Fibroblast of pulmonary artery (primary cell): ENCODE results near the gene HEMGN.
"Not testable (repeated sequence)": the region's sequence is repeated elsewhere in the genome, so short reads cannot be mapped to it uniquely, and the experiment has no call there.

ENCODE experiments used
- DNase-seq: peaks from one replicate; pipeline ENCODE4 v3.0.0-alpha.2; 2010; ENCODE audit warnings: low read depth
- H3K4me3 ChIP-seq: replicated peaks from 2 replicates; pipeline ENCODE4 v1.5.1; 2011; ENCODE audit warnings: low read depth, mild to moderate bottlenecking, control low read depth, low read length, moderate library complexity
- CTCF ChIP-seq: IDR thresholded peaks from 2 replicates; pipeline ENCODE4 v1.5.1; 2011; ENCODE audit warnings: mild to moderate bottlenecking, control low read depth, low read length, inconsistent platforms; ENCODE audit errors: missing control alignments

The HEMGN gene

GRCh38 chr9:97962575-97962974 is 24.6 kb upstream of the HEMGN start:
- DNase-seq: no peak
- no peak overlapping the region for H3K4me3 ChIP-seq
- TF ChIP-seq CTCF: no peak

GRCh38 chr9:97962136-97962535 is 24.2 kb upstream of the HEMGN start:
- no peak for DNase-seq
- TF ChIP-seq CTCF: no peak
- H3K4me3 ChIP-seq: no peak overlapping the region

- DNase-seq: no peak
- TF ChIP-seq CTCF: no peak
- H3K4me3 ChIP-seq: no peak overlapping the region
Observed at GRCh38 chr9:97961361-97961760, 23.4 kb upstream of the HEMGN start.

GRCh38 chr9:97960678-97961328 is 22.8 kb upstream of the HEMGN start:
- not testable (repeated sequence) for H3K4me3 ChIP-seq, DNase-seq

- H3K4me3 ChIP-seq: no peak overlapping the region
- DNase-seq: no peak
- TF ChIP-seq CTCF: no peak
Observed at GRCh38 chr9:97959585-97959984, 21.6 kb upstream of the HEMGN start.

- no peak overlapping the region for H3K4me3 ChIP-seq
- TF ChIP-seq CTCF: no peak
- DNase-seq: peak; percentile 5
Observed at GRCh38 chr9:97958812-97959511, 21.0 kb upstream of the HEMGN start.

GRCh38 chr9:97956331-97956730 is 18.4 kb upstream of the HEMGN start:
- H3K4me3 ChIP-seq: no peak overlapping the region
- no peak for TF ChIP-seq CTCF
- no peak for DNase-seq
